ENCODE data around the gene NWD2.

GRCh38 chr4:37450309-37450708 is 205.8 kb downstream of the NWD2 start:
- no peak for TF ChIP-seq POLR2AphosphoS5 (IDR thresholded peaks at IDR 0.05; ENCODE audit: low read depth)
- TF ChIP-seq REST (IDR thresholded peaks at IDR 0.05; ENCODE audit: insufficient replicate concordance, low read depth) = no peak
- TF ChIP-seq CTCF (IDR thresholded peaks at IDR 0.05; ENCODE audit: insufficient read depth, low read length) = no peak
- TF ChIP-seq GABPA (IDR thresholded peaks at IDR 0.05; ENCODE audit: low read depth) = no peak
